Small intestine (tissue), 7 donors: ENCODE results near the gene IGHMBP2. TPM values are rescaled to one million over a fixed set of nuclear protein-coding genes. Genes with fewer than 3 reads are reported as not detected.

Experiments
- DNase-seq, 2 donors: peaks; one replicate each; pipeline versions ENCODE4 v3.0.0 to v3.0.0-alpha.2; 2013
- FAIRE-seq: peaks from 2 replicates; lab custom pipeline; 2012; peaks lifted over from hg19 to GRCh38; lab: Jason Lieb, UNC
- H3K27ac ChIP-seq, 3 donors: one replicate each; pipeline ENCODE4 v1.5.1; 2013; ENCODE audit warnings: low read length in 2 of 3, mild to moderate bottlenecking in 2 of 3, control low read depth in 1 of 3, inconsistent platforms in 1 of 3, low read depth in 1 of 3, moderate library complexity in 1 of 3
- H3K27me3 ChIP-seq, 3 donors: one replicate each; pipeline ENCODE4 v1.6.1; 2013; ENCODE audit warnings: low read length in 3 of 3, inconsistent platforms in 1 of 3; ENCODE audit not compliant: control insufficient read depth in 3 of 3, insufficient read depth in 3 of 3
- H3K36me3 ChIP-seq, 3 donors: one replicate each; pipeline ENCODE4 v1.6.1; 2013; ENCODE audit warnings: low read length in 3 of 3, inconsistent platforms in 1 of 3, low read depth in 1 of 3, mild to moderate bottlenecking in 1 of 3, moderate library complexity in 1 of 3; ENCODE audit not compliant: control insufficient read depth in 3 of 3, insufficient read depth in 2 of 3
- H3K4me1 ChIP-seq, 3 donors: one replicate each; pipeline ENCODE4 v1.6.1; 2013; ENCODE audit warnings: low read length in 2 of 3, inconsistent platforms in 1 of 3, low read depth in 1 of 3, mild to moderate bottlenecking in 1 of 3, moderate library complexity in 1 of 3; ENCODE audit not compliant: control insufficient read depth in 3 of 3, insufficient read depth in 2 of 3
- H3K4me3 ChIP-seq, 3 donors: one replicate each; pipeline ENCODE4 v1.5.1; 2013; ENCODE audit warnings: low read length in 3 of 3, control low read depth in 1 of 3, inconsistent platforms in 1 of 3, low read depth in 1 of 3, mild to moderate bottlenecking in 1 of 3, moderate library complexity in 1 of 3
- H3K9me3 ChIP-seq, 2 donors: one replicate each; pipeline ENCODE4 v1.6.1; 2013; ENCODE audit warnings: low read depth in 1 of 2, low read length in 1 of 2; ENCODE audit not compliant: control insufficient read depth in 2 of 2, insufficient read depth in 1 of 2
- WGBS, 3 donors: extraction: QIAGEN DNeasy Blood & Tissue Kit; methylation state at CpG; one replicate each; pipeline ENCODE4 v1.1.7; 2013; 5-methylcytosine and 5-hydroxymethylcytosine counted together
- polyA plus RNA-seq, 4 donors: library from polyadenylated mRNA; stranded (reverse) in 3 of 4; unstranded in 1 of 4; fragments of 200-250 nt in 3 of 4; fragments of 120-200 nt in 1 of 4; gene quantifications; one replicate each; pipeline versions ENCODE4 v1.2.1 to v1.2.3, GENCODE V29; 2013
- donor health status: healthy with polysubstance abuse.
- donor health status: control.
- donor health status: control.
- donor health status: Bipolar disorder and iron deficiency.
- donor health status: healthy.

IGHMBP2 gene
- polyA plus RNA-seq, 4 donors: 10.3 to 40.7 (median 19.5) TPM

DNA sequence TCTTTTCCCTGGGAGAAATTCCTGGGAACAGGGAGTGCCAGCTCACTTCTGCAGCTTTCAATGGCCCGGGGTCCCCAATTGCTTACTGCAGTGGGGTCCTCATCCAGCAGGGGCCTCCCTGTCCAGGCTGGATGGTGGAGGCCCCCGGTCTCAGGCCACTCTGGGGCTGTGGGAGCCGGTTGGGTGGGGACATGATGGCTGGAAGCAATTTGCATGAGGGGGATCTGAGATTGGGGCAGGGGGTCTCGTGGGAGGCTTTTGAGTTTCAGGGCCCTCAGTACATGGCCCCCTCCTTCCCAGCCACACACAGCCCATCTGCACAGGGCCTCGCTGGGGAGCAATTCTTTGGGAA is 51.9 kb downstream of the IGHMBP2 start:
- Histone ChIP-seq H3K4me1 (peaks cover 0 to 14% (median 3%) of the 10 kb centered on the region in 3 donors), H3K27me3 (peaks cover 0 to 2% (median 0%) of the 10 kb centered on the region in 3 donors), H3K27ac (peak overlapping the region in 1 of 3 donors; percentile 23), H3K9me3 (no peaks in the 10 kb centered on the region), H3K36me3 (no peaks in the 10 kb centered on the region), H3K4me3 (no peak overlapping the region)
- DNase-seq (no peak), FAIRE-seq (no peak)
- WGBS, 3 donors: 17 to 21% (median 19%) methylated on average over 5 of the region's 5 CpGs

DNA sequence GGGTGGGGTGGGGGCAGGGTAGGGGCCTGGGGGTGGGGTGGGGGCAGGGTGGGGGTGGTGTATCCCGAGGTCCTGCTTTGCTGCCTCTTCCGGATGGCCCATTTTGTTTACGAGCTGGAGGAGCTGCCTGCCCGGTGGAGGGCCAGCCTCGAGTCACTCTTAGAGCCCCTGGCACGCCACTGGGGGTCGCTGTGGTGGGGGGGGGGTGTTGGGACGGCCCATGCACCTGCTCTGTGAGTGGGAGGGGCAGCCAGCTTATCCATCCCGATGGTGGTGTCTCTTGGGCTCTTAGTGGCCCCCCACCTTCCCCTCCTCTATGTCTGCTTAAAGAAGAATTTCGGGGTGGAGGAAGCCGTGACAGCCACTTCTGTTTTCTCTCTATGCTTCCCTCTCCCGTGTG is 52.5 kb downstream of the IGHMBP2 start:
- WGBS, 3 donors: 7 to 12% (median 11%) methylated on average over 9 to 12 of the region's 12 CpGs
- H3K9me3 ChIP-seq: no peaks in the 10 kb centered on the region
- no peak overlapping the region for H3K27ac ChIP-seq
- no peaks in the 10 kb centered on the region for H3K36me3 ChIP-seq
- no peak overlapping the region for H3K4me3 ChIP-seq
- H3K4me1 ChIP-seq: peaks cover 0 to 14% (median 3%) of the 10 kb centered on the region in 3 donors
- H3K27me3 ChIP-seq: peaks cover 0 to under 1% (median 0%) of the 10 kb centered on the region in 3 donors
- peak in 1 of 2 donors; percentile 29 for DNase-seq
- FAIRE-seq: no peak

DNA sequence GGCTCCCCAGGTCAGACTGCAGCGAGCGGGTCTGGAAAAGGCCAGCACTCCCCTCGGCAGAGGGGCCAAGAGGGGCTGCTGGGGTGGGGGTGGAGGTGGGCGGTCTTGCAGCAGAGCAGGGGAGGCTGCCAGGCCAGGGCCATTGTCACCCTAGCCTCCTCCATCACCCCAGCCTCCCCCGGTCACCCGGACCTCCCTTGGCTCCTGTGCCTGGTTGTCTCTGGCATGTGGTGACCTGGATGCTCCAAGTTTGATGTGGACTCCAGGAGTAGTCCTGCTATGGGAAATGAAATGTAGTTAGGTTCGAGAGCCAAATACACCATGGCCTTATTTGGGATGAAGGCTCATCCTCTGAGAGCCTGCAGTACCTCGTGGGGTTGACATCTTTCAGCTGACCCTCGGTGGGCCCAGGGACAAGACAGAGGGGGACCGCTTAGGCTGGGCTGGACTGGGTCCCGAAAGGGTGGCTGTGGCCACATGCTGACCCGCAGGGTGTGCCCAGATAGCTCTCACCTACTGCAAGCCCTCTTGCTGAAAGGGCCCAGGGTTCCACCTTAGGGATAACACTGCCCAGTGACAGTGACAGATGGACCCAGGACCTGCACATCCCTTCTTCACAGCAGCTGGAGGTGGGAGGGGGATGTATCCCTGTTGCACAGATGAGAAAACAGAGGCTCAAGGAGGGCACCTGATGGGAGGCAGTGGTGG is 53.0 kb downstream of the IGHMBP2 start:
- FAIRE-seq: no peak
- Histone ChIP-seq H3K27me3 (no peaks in the 10 kb centered on the region), H3K36me3 (no peaks in the 10 kb centered on the region), H3K27ac (no peak overlapping the region), H3K4me3 (no peak overlapping the region), H3K4me1 (peaks cover 0 to 14% (median 3%) of the 10 kb centered on the region in 3 donors), H3K9me3 (no peaks in the 10 kb centered on the region)
- WGBS, 3 donors: 65 to 74% (median 68%) methylated on average over 12 of the region's 12 CpGs
- DNase-seq: no peak

DNA sequence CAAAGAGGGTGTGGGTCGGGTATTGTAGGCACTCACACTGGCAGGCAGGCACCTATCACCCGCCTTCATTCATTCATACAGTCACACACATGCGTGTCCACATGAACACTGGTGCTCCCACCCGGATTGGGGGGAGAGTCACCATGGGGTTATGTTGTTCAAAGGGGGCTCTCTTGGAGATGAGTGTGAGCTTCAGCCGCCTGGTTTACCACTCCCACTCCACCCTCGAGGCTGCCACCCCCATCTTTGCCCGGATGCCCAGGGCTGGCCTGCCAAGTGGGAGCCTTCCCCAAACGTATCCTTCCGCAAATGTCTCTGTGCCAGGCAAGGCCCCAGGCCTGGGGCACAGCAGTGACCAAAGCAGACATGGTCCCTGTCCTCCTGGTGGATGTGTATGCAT is 54.5 kb downstream of the IGHMBP2 start:
- no peak overlapping the region for H3K4me3 ChIP-seq
- 89 to 95% (median 92%) methylated on average over 9 of the region's 9 CpGs for WGBS, 3 donors
- no peaks in the 10 kb centered on the region for H3K36me3 ChIP-seq
- H3K9me3 ChIP-seq: no peaks in the 10 kb centered on the region
- DNase-seq: no peak
- no peak overlapping the region for H3K27ac ChIP-seq
- H3K27me3 ChIP-seq: no peaks in the 10 kb centered on the region
- peaks cover 0 to 14% (median 3%) of the 10 kb centered on the region in 3 donors for H3K4me1 ChIP-seq
- no peak for FAIRE-seq

DNA sequence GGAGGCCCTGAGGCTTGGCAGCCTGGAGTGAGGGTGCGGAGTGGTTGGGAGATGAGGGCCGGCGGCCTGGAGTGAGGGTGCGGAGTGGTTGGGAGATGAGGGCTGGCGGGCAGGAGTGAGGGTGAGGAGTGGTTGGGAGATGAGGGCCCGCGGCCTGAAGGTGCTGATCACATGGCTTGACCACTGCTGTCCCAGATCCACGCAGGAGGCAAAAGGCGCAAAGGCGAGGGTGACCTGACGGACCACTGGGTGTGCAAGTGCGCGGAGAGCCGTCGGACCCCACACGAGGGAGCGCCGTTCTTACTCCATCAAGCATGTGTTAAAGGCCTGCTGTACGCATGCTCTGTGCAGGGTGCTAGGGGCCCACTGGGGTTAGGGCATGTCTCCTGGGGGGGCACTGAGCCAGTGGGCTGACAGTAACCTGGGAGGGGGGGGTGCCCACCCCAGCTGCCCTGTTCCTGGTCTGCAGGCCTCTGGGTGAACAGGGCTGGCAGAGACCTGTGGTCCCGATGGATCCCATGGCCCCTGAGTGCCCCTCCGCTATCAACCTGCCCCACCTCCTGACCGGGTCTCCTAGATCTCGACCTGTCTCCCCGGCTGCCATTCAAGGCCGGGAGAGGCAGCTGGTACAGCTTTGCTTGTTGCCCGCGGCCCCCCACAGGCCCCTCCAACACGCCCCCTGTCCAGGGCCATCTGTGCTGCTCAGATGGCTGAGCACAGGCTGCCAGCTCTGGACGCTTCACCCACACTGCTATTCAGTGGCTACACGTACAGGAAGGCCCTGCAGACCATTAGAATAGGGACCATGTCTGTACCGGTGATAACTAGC is 56.0 kb downstream of the IGHMBP2 start:
- DNase-seq: no peak
- 87 to 92% (median 90%) methylated on average over 27 to 31 of the region's 31 CpGs for WGBS, 3 donors
- H3K36me3 ChIP-seq: no peaks in the 10 kb centered on the region
- no peak overlapping the region for H3K4me3 ChIP-seq
- FAIRE-seq: no peak
- H3K27ac ChIP-seq: no peak overlapping the region
- peaks cover 0 to 5% of the 10 kb centered on the region in 2 donors for H3K9me3 ChIP-seq
- H3K4me1 ChIP-seq: peaks cover 0 to 14% (median 3%) of the 10 kb centered on the region in 3 donors
- H3K27me3 ChIP-seq: no peaks in the 10 kb centered on the region

DNA sequence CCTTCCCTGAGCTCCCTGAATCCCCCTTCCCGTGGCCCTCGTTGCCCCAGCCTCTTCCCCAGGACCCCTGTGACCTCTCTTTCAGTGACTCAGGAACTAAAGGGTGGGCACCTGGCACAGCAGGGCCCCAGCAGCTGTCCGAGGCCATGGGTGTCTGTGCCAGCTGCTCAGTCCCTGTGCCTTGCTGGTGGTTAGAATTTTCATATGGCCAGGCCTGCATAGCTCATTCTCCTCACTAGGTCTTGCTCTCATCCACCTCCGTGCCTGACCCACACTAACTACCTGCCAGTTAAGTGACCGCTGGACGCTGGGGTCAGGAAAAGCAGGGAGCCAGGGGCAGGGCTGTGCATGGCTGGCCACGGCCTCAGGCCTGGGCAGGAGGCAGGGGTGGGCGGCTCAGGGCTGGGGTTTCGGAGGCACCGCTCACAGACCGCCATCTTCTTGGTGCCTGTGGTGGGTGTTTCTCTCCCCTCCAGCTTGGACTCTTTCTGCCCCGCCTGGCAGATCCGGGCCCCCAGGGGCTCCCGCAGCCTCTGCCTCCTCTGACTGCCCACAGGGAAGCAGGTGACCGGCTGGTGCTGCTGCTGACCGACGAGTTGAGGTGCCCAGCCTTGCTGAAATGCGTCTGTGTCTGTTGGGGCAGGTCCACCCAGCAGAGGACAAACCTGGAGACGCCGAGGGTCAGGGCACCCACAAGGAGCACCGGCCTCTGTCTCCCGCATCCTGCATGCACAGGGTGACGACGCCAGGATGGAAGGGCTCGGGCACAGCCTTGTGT is 56.8 kb downstream of the IGHMBP2 start:
- 82 to 89% (median 83%) methylated on average over 25 of the region's 25 CpGs for WGBS, 3 donors
- DNase-seq: no peak
- no peak overlapping the region for H3K4me3 ChIP-seq
- no peak for FAIRE-seq
- H3K9me3 ChIP-seq: peaks cover 0 to 5% of the 10 kb centered on the region in 2 donors
- no peaks in the 10 kb centered on the region for H3K27me3 ChIP-seq
- H3K27ac ChIP-seq: no peak overlapping the region
- H3K36me3 ChIP-seq: no peaks in the 10 kb centered on the region
- H3K4me1 ChIP-seq: peaks cover 0 to 7% (median 1%) of the 10 kb centered on the region in 3 donors

DNA sequence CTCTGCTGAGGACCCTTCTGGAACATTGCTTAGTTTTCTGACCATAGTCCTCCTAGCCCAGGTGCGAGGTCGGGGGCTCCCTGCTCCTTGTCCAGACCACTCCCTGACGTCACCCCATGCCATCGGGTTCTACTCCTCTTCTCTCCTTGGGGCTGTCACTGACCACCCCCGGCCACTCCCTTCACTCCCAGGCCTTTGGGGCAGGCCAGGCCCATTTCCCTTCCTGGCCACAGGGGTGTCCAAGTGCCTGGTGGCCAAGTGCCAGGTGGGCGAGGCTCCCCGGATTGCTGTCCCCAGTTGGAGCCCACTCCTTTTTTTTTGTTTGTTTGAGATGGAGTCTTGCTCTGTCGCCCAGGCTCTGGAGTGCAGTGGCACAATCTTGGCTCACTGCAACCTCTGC is 57.6 kb downstream of the IGHMBP2 start:
- Histone ChIP-seq H3K36me3 (no peaks in the 10 kb centered on the region), H3K9me3 (peaks cover 0 to 9% of the 10 kb centered on the region in 2 donors), H3K27ac (no peak overlapping the region), H3K27me3 (no peaks in the 10 kb centered on the region), H3K4me1 (peaks cover 0 to 2% (median 0%) of the 10 kb centered on the region in 3 donors), H3K4me3 (no peak overlapping the region)
- WGBS, 3 donors: 59 to 77% (median 69%) methylated on average over 8 of the region's 8 CpGs
- FAIRE-seq (no peak), DNase-seq (no peak)
